Stimulated activated naive CD8-positive, alpha-beta T cell treated with anti-CD3 and anti-CD28 coated beads, Interleukin-15, Interleukin-2, amounts not matched to agents 100 ng/mL and 50 ng/mL, for 24 hours (primary cell): Measurements from ENCODE around the gene DCAF12.
A peak's percentile ranks its signal among the peaks of the same experiment; 100 is the strongest.
"Not testable (repeated sequence)": the region's sequence is repeated elsewhere in the genome, so short reads cannot be mapped to it uniquely, and the experiment has no call there.

Experiments used
- H3K27ac Mint-ChIP-seq: one replicate; pipeline ENCODE4 v1.8.0; 2021; ENCODE audit warnings: mild to moderate bottlenecking, mixed read lengths
- H3K27me3 Mint-ChIP-seq: one replicate; pipeline ENCODE4 v1.8.0; 2021; ENCODE audit warnings: mixed read lengths
- H3K36me3 Mint-ChIP-seq: one replicate; pipeline ENCODE4 v1.8.0; 2021; ENCODE audit warnings: low read depth, mixed read lengths
- H3K4me1 Mint-ChIP-seq: one replicate; pipeline ENCODE4 v1.8.0; 2021; ENCODE audit warnings: low read depth, mixed read lengths
- H3K4me3 Mint-ChIP-seq: one replicate; pipeline ENCODE4 v1.8.0; 2021; ENCODE audit warnings: mild to moderate bottlenecking, mixed read lengths
- H3K9me3 Mint-ChIP-seq: one replicate; pipeline ENCODE4 v1.8.0; 2021; ENCODE audit warnings: mixed read lengths

The DCAF12 gene

GRCh38 chr9:34139477-34140146 lies 13.1 kb upstream of the DCAF12 start:
- Mint-ChIP-seq H3K4me3 (no peak overlapping the region), H3K4me1 (peaks cover 3% of the 10 kb centered on the region), H3K36me3 (no peaks in the 10 kb centered on the region), H3K27ac (no peak overlapping the region), H3K9me3 (no peaks in the 10 kb centered on the region), H3K27me3 (no peaks in the 10 kb centered on the region)

GRCh38 chr9:34138644-34139043 lies 12.1 kb upstream of the DCAF12 start:
- not testable (repeated sequence) for H3K4me3 Mint-ChIP-seq, H3K27me3 Mint-ChIP-seq, H3K4me1 Mint-ChIP-seq, H3K9me3 Mint-ChIP-seq, H3K36me3 Mint-ChIP-seq
- peak overlapping the region; percentile 49 for H3K27ac Mint-ChIP-seq

DNA sequence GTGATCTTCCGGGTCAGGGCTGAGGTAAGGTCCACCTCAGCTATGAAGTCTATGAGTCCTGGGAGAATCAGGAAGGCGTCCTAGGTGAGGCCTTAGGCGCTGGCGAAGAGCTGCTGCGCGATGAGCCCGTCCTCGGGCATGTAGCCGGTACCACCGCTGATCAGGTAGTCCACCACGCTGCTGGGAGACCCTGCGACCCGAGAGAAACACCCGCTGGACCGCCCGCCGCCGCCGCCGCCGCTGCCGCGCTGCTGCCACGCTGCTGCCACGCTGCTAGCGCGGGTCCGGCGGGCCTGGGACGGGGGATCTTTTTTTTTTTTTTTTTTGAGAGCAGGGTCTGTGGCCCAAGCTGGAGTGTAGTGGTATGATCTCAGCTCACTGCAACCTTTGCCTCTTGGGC lies 8.0 kb upstream of the DCAF12 start:
- Mint-ChIP-seq H3K9me3 (no peaks in the 10 kb centered on the region), H3K27ac (no peak overlapping the region), H3K4me1 (peaks cover 3% of the 10 kb centered on the region), H3K36me3 (no peaks in the 10 kb centered on the region), H3K27me3 (no peaks in the 10 kb centered on the region), H3K4me3 (no peak overlapping the region)

DNA sequence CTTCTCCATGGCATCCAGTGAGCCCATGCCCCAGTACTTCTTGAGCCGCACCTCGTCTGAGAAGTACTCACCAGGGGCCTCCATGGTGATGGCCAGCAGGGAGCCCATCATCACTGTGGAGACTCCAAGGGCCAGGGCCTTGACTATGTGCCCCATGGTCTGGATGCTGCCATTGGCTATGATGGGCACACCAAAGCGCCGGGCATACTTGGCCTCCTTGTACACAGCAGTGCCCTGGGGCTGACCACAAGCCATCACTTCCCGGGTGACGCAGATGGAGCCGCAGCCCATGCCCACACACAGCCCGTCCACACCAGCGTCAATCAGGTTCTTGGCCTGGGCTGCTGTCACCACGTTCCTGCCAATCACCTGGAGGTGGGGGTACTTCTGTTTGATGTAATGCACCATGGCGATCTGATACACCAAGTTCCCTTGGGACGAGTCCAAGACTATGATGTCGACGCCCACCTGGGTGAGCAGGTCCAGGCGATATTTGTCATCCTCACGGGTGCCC lies 7.0 kb upstream of the DCAF12 start:
- no peak overlapping the region for H3K4me3 Mint-ChIP-seq
- H3K27ac Mint-ChIP-seq, result no peak overlapping the region

GRCh38 chr9:34131571-34131970 lies 5.1 kb upstream of the DCAF12 start:
- Mint-ChIP-seq H3K4me3 (no peak overlapping the region), H3K4me1 (peaks cover 5% of the 10 kb centered on the region), H3K27me3 (no peaks in the 10 kb centered on the region), H3K9me3 (no peaks in the 10 kb centered on the region), H3K36me3 (no peaks in the 10 kb centered on the region), H3K27ac (no peak overlapping the region)

More for the DNA sequence above, 7.0 kb upstream of the DCAF12 start:
- no peaks in the 10 kb centered on the region for H3K9me3 Mint-ChIP-seq
- H3K36me3 Mint-ChIP-seq, result no peaks in the 10 kb centered on the region
- no peaks in the 10 kb centered on the region for H3K27me3 Mint-ChIP-seq
- no peaks in the 10 kb centered on the region for H3K4me1 Mint-ChIP-seq

GRCh38 chr9:34127035-34127948 lies 794 bp upstream of the DCAF12 start:
- Mint-ChIP-seq H3K4me1 (peaks cover 36% of the 10 kb centered on the region), H3K9me3 (no peaks in the 10 kb centered on the region), H3K27me3 (no peaks in the 10 kb centered on the region), H3K4me3 (peak overlapping the region; percentile 98), H3K36me3 (peaks cover 30% of the 10 kb centered on the region), H3K27ac (peak overlapping the region; percentile 94)

- H3K4me3 Mint-ChIP-seq, result peak overlapping the region; percentile 98
- peaks cover 43% of the 10 kb centered on the region for H3K36me3 Mint-ChIP-seq
- peak overlapping the region; percentile 97 for H3K27ac Mint-ChIP-seq
- H3K27me3 Mint-ChIP-seq, result no peaks in the 10 kb centered on the region
- H3K9me3 Mint-ChIP-seq, result no peaks in the 10 kb centered on the region
- H3K4me1 Mint-ChIP-seq, result peaks cover 49% of the 10 kb centered on the region
These were observed 754 bp downstream of the DCAF12 start for GRCh38 chr9:34125681-34126206.

- H3K27me3 Mint-ChIP-seq, result no peaks in the 10 kb centered on the region
- H3K4me3 Mint-ChIP-seq, result peak overlapping the region; percentile 98
- H3K36me3 Mint-ChIP-seq, result peaks cover 43% of the 10 kb centered on the region
- peaks cover 49% of the 10 kb centered on the region for H3K4me1 Mint-ChIP-seq
- peak overlapping the region; percentile 97 for H3K27ac Mint-ChIP-seq
- no peaks in the 10 kb centered on the region for H3K9me3 Mint-ChIP-seq
These were observed 1.6 kb downstream of the DCAF12 start for GRCh38 chr9:34124926-34125325.

GRCh38 chr9:34124099-34124498 lies 2.4 kb downstream of the DCAF12 start:
- H3K27ac Mint-ChIP-seq, result peak overlapping the region; percentile 97
- H3K36me3 Mint-ChIP-seq, result peaks cover 46% of the 10 kb centered on the region
- peak overlapping the region; percentile 98 for H3K4me3 Mint-ChIP-seq
- no peaks in the 10 kb centered on the region for H3K27me3 Mint-ChIP-seq
- H3K9me3 Mint-ChIP-seq, result no peaks in the 10 kb centered on the region
- H3K4me1 Mint-ChIP-seq, result peaks cover 49% of the 10 kb centered on the region

- Mint-ChIP-seq H3K27ac (peak overlapping the region; percentile 97), H3K27me3 (no peaks in the 10 kb centered on the region), H3K4me1 (peaks cover 49% of the 10 kb centered on the region), H3K9me3 (no peaks in the 10 kb centered on the region), H3K4me3 (peak overlapping the region; percentile 98), H3K36me3 (peaks cover 49% of the 10 kb centered on the region)
These were observed 2.8 kb downstream of the DCAF12 start for GRCh38 chr9:34123682-34124081.

GRCh38 chr9:34121996-34122395 lies 4.5 kb downstream of the DCAF12 start:
- no peak overlapping the region for H3K27ac Mint-ChIP-seq
- peaks cover 53% of the 10 kb centered on the region for H3K36me3 Mint-ChIP-seq
- H3K27me3 Mint-ChIP-seq, result no peaks in the 10 kb centered on the region
- H3K4me1 Mint-ChIP-seq, result peaks cover 45% of the 10 kb centered on the region
- no peaks in the 10 kb centered on the region for H3K9me3 Mint-ChIP-seq
- no peak overlapping the region for H3K4me3 Mint-ChIP-seq

GRCh38 chr9:34119713-34120112 lies 6.8 kb downstream of the DCAF12 start:
- no peaks in the 10 kb centered on the region for H3K27me3 Mint-ChIP-seq
- peaks cover 37% of the 10 kb centered on the region for H3K4me1 Mint-ChIP-seq
- H3K36me3 Mint-ChIP-seq, result peaks cover 59% of the 10 kb centered on the region
- no peak overlapping the region for H3K4me3 Mint-ChIP-seq
- no peaks in the 10 kb centered on the region for H3K9me3 Mint-ChIP-seq
- H3K27ac Mint-ChIP-seq, result no peak overlapping the region

DNA sequence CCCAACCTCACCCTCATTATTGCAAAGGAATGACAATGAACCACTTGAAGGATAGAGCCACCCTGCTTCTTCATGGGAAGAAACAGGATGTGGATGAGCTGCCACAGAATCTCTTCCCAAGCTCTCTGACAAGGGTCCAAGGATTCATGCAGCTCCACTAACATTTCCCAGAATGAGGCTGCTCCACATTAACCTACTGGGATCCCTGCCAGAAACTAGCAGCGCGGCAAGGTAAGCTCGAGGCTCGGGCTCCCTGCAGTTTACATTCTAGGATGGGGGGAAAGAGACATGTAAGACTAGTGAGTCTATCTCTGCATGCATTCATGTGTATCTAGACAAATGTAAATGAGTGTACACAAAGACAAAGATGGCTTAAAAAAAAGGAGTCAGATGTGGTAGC lies 12.1 kb downstream of the DCAF12 start:
- Mint-ChIP-seq H3K36me3 (peaks cover 50% of the 10 kb centered on the region), H3K9me3 (no peaks in the 10 kb centered on the region), H3K27me3 (no peaks in the 10 kb centered on the region), H3K4me1 (peaks cover 4% of the 10 kb centered on the region), H3K27ac (no peak overlapping the region), H3K4me3 (no peak overlapping the region)

DNA sequence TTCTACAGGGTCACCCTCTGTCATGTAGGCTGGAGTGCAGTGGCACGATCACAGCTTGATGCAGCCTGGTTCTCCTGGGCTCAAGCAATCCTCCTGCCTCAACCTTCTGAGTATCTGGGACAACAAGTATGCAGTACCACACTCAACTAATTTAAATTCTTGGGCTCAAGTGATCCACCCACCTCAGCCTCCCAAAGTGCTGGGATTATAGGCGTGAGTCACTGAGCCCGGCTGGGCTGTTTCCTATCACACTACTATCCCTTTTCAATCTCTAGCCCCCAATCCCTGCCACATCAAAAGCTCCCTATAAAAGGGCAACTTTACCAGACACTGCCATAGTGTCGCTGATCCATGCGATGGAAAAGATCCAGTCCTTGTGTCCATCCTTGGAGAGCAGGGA lies 20.4 kb downstream of the DCAF12 start:
- Mint-ChIP-seq H3K36me3 (peaks cover 42% of the 10 kb centered on the region), H3K27me3 (no peaks in the 10 kb centered on the region), H3K27ac (no peak overlapping the region), H3K4me3 (no peak overlapping the region), H3K4me1 (peaks cover 4% of the 10 kb centered on the region), H3K9me3 (no peaks in the 10 kb centered on the region)

GRCh38 chr9:34102796-34103195 lies 23.7 kb downstream of the DCAF12 start:
- H3K27ac Mint-ChIP-seq, result no peak overlapping the region
- H3K4me3 Mint-ChIP-seq, result no peak overlapping the region
- peaks cover 37% of the 10 kb centered on the region for H3K36me3 Mint-ChIP-seq
- H3K27me3 Mint-ChIP-seq, result no peaks in the 10 kb centered on the region
- H3K4me1 Mint-ChIP-seq, result no peaks in the 10 kb centered on the region
- no peaks in the 10 kb centered on the region for H3K9me3 Mint-ChIP-seq
